NCI-H2107 (cell line): ENCODE results near the gene TLCD1.
A peak's percentile ranks its signal among the peaks of the same experiment; 100 is the strongest.

Experiments
- DNase-seq: peaks from one replicate; lab custom pipeline; 2025; lab: John Stamatoyannopoulos, UW

Gene TLCD1

GRCh38 chr17:28686296-28686695 lies 39.7 kb downstream of the TLCD1 start:
- no peak for DNase-seq

DNA sequence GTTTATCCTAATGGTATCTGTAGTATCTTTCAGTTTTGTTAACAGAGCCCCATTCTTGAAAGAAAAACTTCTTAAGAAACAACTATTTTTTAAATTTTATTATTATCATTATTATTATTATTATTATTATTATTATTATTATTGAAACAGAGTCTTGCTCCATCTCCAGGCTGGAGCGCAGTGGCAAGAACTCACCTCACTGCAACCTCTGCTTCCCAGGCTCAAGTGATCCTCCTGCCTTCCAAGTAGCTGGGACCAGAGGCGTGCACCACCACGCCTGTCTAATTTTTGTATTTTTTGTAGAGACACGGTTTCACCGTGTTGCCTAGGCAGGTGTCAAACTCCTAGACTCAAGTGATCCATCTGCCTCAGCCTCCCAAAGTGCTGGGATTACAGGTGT lies 40.7 kb downstream of the TLCD1 start:
- DNase-seq, result no peak

DNA sequence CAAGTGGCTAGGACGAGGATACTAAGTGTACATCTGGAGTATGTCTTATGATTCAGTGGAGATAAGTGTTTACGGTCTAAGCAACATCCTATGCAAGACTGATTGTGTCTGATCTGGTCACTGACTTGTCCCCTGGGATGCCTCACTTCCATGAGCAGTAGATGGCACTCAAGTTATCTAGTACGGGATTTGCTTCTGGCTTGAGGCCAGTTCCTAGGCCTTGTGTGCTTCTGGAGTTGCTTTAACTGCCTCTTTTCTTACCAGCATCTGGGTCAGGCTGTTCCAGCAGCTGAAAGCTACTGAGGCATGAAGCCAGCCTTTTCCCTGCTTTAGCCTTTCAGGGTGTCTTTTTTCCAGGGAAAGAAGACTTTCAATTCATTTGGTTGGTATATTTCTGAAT lies 41.1 kb downstream of the TLCD1 start:
- DNase-seq, result no peak

DNA sequence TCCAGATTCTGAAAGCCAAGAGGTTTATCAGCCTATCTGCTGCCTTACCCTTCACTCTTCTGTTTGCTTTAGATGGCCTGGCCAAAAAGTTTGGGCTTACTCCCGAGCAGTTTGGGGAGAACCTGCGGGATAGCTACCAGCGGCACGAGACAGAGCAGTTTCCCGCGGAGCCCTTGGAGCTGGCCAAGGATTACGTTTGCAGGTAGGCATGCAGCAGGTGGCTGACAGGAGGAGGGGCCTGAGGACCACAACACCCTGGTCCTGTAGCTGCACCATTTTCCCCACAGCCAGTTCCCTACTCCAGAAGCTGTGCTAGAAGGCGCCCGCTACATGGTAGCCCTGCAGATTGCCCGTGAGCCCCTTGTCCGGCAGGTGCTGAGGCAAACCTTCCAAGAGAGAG lies 43.4 kb downstream of the TLCD1 start:
- DNase-seq, result no peak

DNA sequence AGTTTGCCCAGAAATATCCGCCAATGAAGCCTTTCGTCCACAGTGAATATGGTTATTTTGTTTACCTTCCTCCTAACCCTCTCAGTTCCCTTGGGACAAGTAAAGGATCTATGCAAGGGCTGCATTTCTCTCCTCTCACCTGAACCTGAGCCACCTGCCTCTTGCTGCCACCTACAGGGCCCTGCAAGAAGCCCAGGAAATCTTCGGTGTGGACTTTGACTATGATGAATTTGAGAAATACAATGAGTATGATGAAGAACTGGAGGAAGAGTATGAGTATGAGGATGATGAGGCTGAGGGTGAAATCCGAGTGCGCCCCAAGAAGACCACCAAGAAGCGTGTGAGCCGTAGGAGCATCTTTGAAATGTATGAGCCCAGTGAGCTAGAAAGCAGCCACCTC lies 50.1 kb downstream of the TLCD1 start:
- DNase-seq, result peak; percentile 77

DNA sequence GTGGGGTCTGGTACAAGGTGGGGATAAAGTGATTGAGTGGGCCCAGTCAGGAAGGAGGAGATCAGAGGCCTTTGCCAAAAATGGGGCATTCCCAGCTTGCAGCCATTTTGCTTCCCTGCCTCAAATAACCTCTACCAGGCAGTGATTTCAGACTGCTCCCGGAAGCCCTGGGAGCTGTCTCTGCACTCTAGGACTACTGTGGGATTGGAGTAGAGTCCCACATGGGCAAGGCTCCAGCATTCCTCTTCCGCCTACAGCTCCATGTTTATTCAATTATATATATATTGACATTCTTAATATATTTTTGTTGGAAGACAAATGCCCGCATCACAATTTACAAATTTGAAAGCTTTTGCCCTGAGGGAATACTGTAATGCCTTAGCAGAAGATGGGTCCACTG lies 50.5 kb downstream of the TLCD1 start:
- DNase-seq, result no peak
